GM12878 (cell line): ENCODE results near the gene GANC. TPM values are rescaled to one million over a fixed set of nuclear protein-coding genes. Genes with fewer than 3 reads are reported as not detected.

ENCODE experiments used
- ATAC-seq: fragments of 200-7000 bp; cut with Tn5 transposase; 3 replicates; pipeline ENCODE4 v1.9.1; 2020; ENCODE audit warnings: mild to moderate bottlenecking, moderate library complexity
- BruUV-seq: library from RNA; stranded (reverse); fragments of 400-500 nt; replicated peaks from 2 replicates; lab custom pipeline; 2021; lab: Mats Ljungman, UMichigan
- CTCF ChIA-PET: fragments of 300-600 bp; sonication (Branson Sonifier 250); formaldehyde crosslinking; extraction: SDS; loops from one replicate; lab custom pipeline; 2021; ENCODE audit warnings: inconsistent platforms; lab: Yijun Ruan, JAX
- POLR2A ChIA-PET: fragments of 350-600 bp; formaldehyde crosslinking; extraction: SDS; loops from one replicate; lab custom pipeline; 2021; ENCODE audit warnings: inconsistent platforms; lab: Charles Lee
- RAD21 ChIA-PET: fragments of 300-600 bp; sonication (Branson Sonifier 250); formaldehyde crosslinking; loops from one replicate; lab custom pipeline; 2023; ENCODE audit warnings: antibody characterized with exemption; ENCODE audit not compliant: unreplicated experiment; lab: Charles Lee
- SMC1A ChIA-PET: fragments of 300-600 bp; sonication (Branson Sonifier 250); formaldehyde crosslinking; loops from one replicate; lab custom pipeline; 2023; ENCODE audit not compliant: unreplicated experiment, uncharacterized antibody; lab: Charles Lee
- DNase-seq: peaks from one replicate; pipeline ENCODE4 v3.0.0-alpha.2; 2011; ENCODE audit warnings: low read depth, low spot score
- FAIRE-seq: peaks from 3 replicates; lab custom pipeline; 2011; peaks lifted over from hg19 to GRCh38; lab: Jason Lieb, UNC
- H2AFZ ChIP-seq: 2 replicates; pipeline ENCODE4 v1.6.0; 2011; ENCODE audit warnings: low read depth, low read length, control low read depth; ENCODE audit not compliant: control insufficient read depth
- H3K27ac ChIP-seq: 2 replicates; pipeline ENCODE4 v1.5.1; 2011; ENCODE audit warnings: control low read depth; ENCODE audit not compliant: control insufficient read depth, insufficient read depth
- H3K27me3 ChIP-seq, 2 experiments: replicated peaks in 1 of 2; 2 replicates each; pipeline versions ENCODE4 v1.6.0 to v1.6.1; 2011; ENCODE audit warnings: low read length in 1 of 2; ENCODE audit not compliant: control insufficient read depth in 2 of 2, insufficient read depth in 2 of 2
- H3K36me3 ChIP-seq, 2 experiments: 2 replicates each; pipeline ENCODE4 v1.5.1; 2011; ENCODE audit warnings: low read length in 1 of 2; ENCODE audit not compliant: control insufficient read depth in 2 of 2, insufficient read depth in 2 of 2
- H3K4me1 ChIP-seq: 2 replicates; pipeline ENCODE4 v1.6.1; 2011; ENCODE audit warnings: mild to moderate bottlenecking, low read length, moderate library complexity, mixed read lengths; ENCODE audit not compliant: control insufficient read depth, insufficient read depth
- H3K4me2 ChIP-seq: 2 replicates; pipeline ENCODE4 v1.6.0; 2011; ENCODE audit warnings: control low read depth; ENCODE audit not compliant: control insufficient read depth, insufficient read depth
- H3K4me3 ChIP-seq: fragments of 200-600 bp; sonication (generic); 2 replicates; pipeline ENCODE4 v1.5.1; 2016
- H3K79me2 ChIP-seq: 2 replicates; pipeline ENCODE4 v1.6.0; 2011; ENCODE audit warnings: low read length; ENCODE audit not compliant: control insufficient read depth, insufficient read depth
- H3K9ac ChIP-seq: 2 replicates; pipeline ENCODE4 v1.8.0; 2011; ENCODE audit warnings: low read length, control low read depth, mixed read lengths; ENCODE audit not compliant: control insufficient read depth, insufficient read depth
- H3K9me3 ChIP-seq: replicated peaks from 3 replicates; pipeline ENCODE4 v1.5.1; 2011; ENCODE audit warnings: mild to moderate bottlenecking, low read length; ENCODE audit not compliant: control insufficient read depth, insufficient read depth
- H4K20me1 ChIP-seq: 2 replicates; pipeline ENCODE4 v1.6.0; 2011; ENCODE audit not compliant: control insufficient read depth, insufficient read depth
- CBX3 ChIP-seq: fragments of 200-600 bp; sonication (generic); IDR thresholded peaks from 2 replicates; pipeline ENCODE4 v1.6.1; 2016; ENCODE audit warnings: low read depth, borderline replicate concordance
- CTCF ChIP-seq, 3 experiments: IDR thresholded peaks in 2 of 3; conservative IDR thresholded peaks in 1 of 3; 2 replicates each; pipeline ENCODE4 v1.5.1; 2011; ENCODE audit warnings: low read depth in 3 of 3, low read length in 3 of 3, mild to moderate bottlenecking in 3 of 3, control low read depth in 2 of 3, moderate library complexity in 2 of 3, inconsistent platforms in 1 of 3, mixed read lengths in 1 of 3; ENCODE audit not compliant: control insufficient read depth in 2 of 3, insufficient read depth in 1 of 3; ENCODE audit errors: extremely low read depth in 1 of 3
- CUX1 ChIP-seq: IDR thresholded peaks from 2 replicates; pipeline ENCODE4 v1.6.1; 2012; ENCODE audit warnings: improper control_type of control experiment, low read depth, low read length; ENCODE audit not compliant: insufficient replicate concordance
- E4F1 ChIP-seq: fragments of 450-650 bp; IDR thresholded peaks from 2 replicates; pipeline ENCODE4 v1.6.1; 2018; ENCODE audit warnings: borderline replicate concordance, mild to moderate bottlenecking; ENCODE audit not compliant: partially characterized antibody
- ELK1 ChIP-seq: IDR thresholded peaks from 2 replicates; pipeline ENCODE4 v1.6.1; 2012; ENCODE audit warnings: low read depth, low read length, improper control_type of control experiment
- HCFC1 ChIP-seq: fragments of 150-350 bp; IDR thresholded peaks from 2 replicates; pipeline ENCODE4 v1.6.1; 2014; ENCODE audit warnings: low read length
- JUND ChIP-seq: IDR thresholded peaks from 2 replicates; pipeline ENCODE4 v1.6.1; 2012; ENCODE audit warnings: low read depth, mild to moderate bottlenecking, low read length, improper control_type of control experiment, moderate library complexity
- MTA3 ChIP-seq: IDR thresholded peaks from 2 replicates; pipeline ENCODE4 v1.6.1; 2012; ENCODE audit warnings: low read length, inconsistent platforms, borderline replicate concordance
- NR2C1 ChIP-seq: fragments of 450-650 bp; IDR thresholded peaks from 2 replicates; pipeline ENCODE4 v1.6.1; 2017; ENCODE audit warnings: antibody characterized with exemption, mild to moderate bottlenecking, moderate library complexity
- NR2C2 ChIP-seq: IDR thresholded peaks from 2 replicates; pipeline ENCODE4 v1.6.1; 2011; ENCODE audit warnings: borderline replicate concordance, low read depth; ENCODE audit not compliant: control insufficient read depth, insufficient read length
- PAX5 ChIP-seq: IDR thresholded peaks from 2 replicates; pipeline ENCODE4 v1.6.1; 2011; ENCODE audit warnings: low read depth, low read length, borderline replicate concordance
- PAX8 ChIP-seq: fragments of 450-650 bp; IDR thresholded peaks from 2 replicates; pipeline ENCODE4 v1.6.1; 2017; ENCODE audit warnings: mild to moderate bottlenecking, moderate library complexity
- whole genome bisulfite sequencing: methylation state at CpG from one replicate; pipeline ENCODE4 v1.1.6; 2016; ENCODE audit warnings: low lambda C conversion rate; ENCODE audit not compliant: insufficient replicate concordance, insufficient coverage; ENCODE audit errors: missing lambda C conversion rate; 5-methylcytosine and 5-hydroxymethylcytosine counted together
- in situ Hi-C: fragments of 300-500 bp; cut with MboI; formaldehyde crosslinking; loops from 9 replicates; pipeline ENCODE4 v1.14.3; 2018; ENCODE audit warnings: mixed read lengths
- intact Hi-C: fragments of 100-400 bp; cut with micrococcal nuclease; formaldehyde crosslinking; loops from one replicate; pipeline ENCODE4 v1.14.2; 2022; ENCODE audit not compliant: unreplicated experiment
- polyA plus RNA-seq, 11 experiments: library from polyadenylated mRNA; depleted of rRNA in 4 of 11; unstranded in 6 of 11; stranded (reverse) in 5 of 11; fragments of >200 nt; fragmentation: Nextera tagmentation in 4 of 11; fragmentation: Illumina TruSeq in 1 of 11; extraction: Ambion mirVana in 4 of 11; extraction: Trizol in 1 of 11; gene quantifications; 1 replicate in 1 of 11; 2 replicates in 10 of 11; pipeline versions ENCODE4 v1.2.1 to v1.2.3, GENCODE V29; 2011 to 2016; ENCODE audit warnings: inconsistent platforms in 2 of 11, missing spikeins in 2 of 11, low read depth in 1 of 11
- total RNA-seq, 4 experiments: library from RNA; depleted of rRNA in 3 of 4; stranded (reverse); fragments of >200 nt in 3 of 4; fragmentation: Illumina TruSeq in 1 of 4; extraction: Trizol in 1 of 4; gene quantifications; 2 replicates each; pipeline versions ENCODE4 v1.2.1 to v1.2.3, GENCODE V29; 2013 to 2021

GANC gene
- total and polyA plus RNA-seq, 10 of the 15 experiments (the other 5 are each of a cell fraction or from before 2014, with no cell fraction given), result 11.3 to 35.3 (median 23.0) TPM

GRCh38 chr15:42338500-42338899, 65.5 kb downstream of the GANC start:
- no peak overlapping the region for H3K4me3 ChIP-seq
- RAD21 ChIA-PET, result no interaction called here
- DNase-seq (no peak), ATAC-seq (no peak), FAIRE-seq (no peak)
- H3K79me2 ChIP-seq, result no peaks in the 10 kb centered on the region
- no peaks in the 10 kb centered on the region for H3K27me3 ChIP-seq
- no peaks in the 10 kb centered on the region for H3K4me1 ChIP-seq
- H3K9ac ChIP-seq, result no peak overlapping the region
- SMC1A ChIA-PET, result no interaction called here
- H3K27ac ChIP-seq, result no peak overlapping the region
- no peak overlapping the region for H3K4me2 ChIP-seq
- POLR2A ChIA-PET, result no interaction called here
- no TSS peak for BruUV-seq
- intact Hi-C loops, result no loop called here
- no peaks in the 10 kb centered on the region for H3K36me3 ChIP-seq
- H3K9me3 ChIP-seq, result no peaks in the 10 kb centered on the region; the same call in 2 of the 3 replicates
- no peak overlapping the region for H2AFZ ChIP-seq
- in situ Hi-C loops, result no loop called here
- H4K20me1 ChIP-seq, result no peaks in the 10 kb centered on the region
- CTCF ChIA-PET, result no interaction called here
- 48% methylated on average over 2 of the region's 2 CpGs for WGBS
- TF ChIP-seq HCFC1 (no peak), PAX5 (no peak), MTA3 (no peak), E4F1 (no peak), NR2C1 (no peak), ELK1 (no peak), PAX8 (no peak), JUND (no peak), CTCF (IDR thresholded peaks at IDR 0.05 in 2 of 3, conservative IDR thresholded peaks at IDR 0.05 in 1 of 3; ENCODE audit: control insufficient read depth in 2 of 3, extremely low read depth in 1 of 3, insufficient read depth in 1 of 3, low read depth in 3 of 3, low read length in 3 of 3) (no peak), NR2C2 (no peak), CBX3 (no peak), CUX1 (no peak)
